Right forelimb (tissue), 1 donor: Measurements from ENCODE around the gene LGMN.
"Not testable (repeated sequence)": the region's sequence is repeated elsewhere in the genome, so short reads cannot be mapped to it uniquely, and the experiment has no call there.

Experiments used
- DNase-seq: peaks from one replicate; pipeline ENCODE4 v3.0.0-alpha.2; 2018

The LGMN gene

GRCh38 chr14:92724516-92725340 is 23.7 kb downstream of the LGMN start:
- no peak for DNase-seq

- no peak for DNase-seq
These were observed 28.5 kb downstream of the LGMN start for GRCh38 chr14:92719890-92720323.

- DNase-seq, result no peak
These were observed 29.0 kb downstream of the LGMN start for GRCh38 chr14:92719421-92719820.

DNA sequence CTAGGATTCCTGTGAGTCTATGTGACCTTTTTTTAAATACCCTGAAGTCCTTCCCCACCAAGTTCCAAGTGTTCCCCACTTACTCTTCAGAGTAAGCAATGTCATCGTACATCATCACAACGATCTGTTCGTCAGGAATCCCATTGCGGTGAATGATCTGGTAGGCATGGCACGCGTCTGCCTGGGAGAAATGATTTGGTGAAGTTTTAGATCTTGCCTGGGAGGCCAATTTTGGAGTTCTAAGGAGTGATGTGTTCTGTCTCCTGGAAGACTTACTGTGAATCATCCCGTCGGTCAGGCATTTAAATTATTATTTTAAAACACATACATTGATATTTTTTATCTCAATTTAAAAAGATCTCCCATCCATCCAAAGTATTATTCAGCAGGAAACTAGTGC is 29.8 kb downstream of the LGMN start:
- DNase-seq, result no peak

GRCh38 chr14:92717571-92718042 is 30.8 kb downstream of the LGMN start:
- no peak for DNase-seq

DNA sequence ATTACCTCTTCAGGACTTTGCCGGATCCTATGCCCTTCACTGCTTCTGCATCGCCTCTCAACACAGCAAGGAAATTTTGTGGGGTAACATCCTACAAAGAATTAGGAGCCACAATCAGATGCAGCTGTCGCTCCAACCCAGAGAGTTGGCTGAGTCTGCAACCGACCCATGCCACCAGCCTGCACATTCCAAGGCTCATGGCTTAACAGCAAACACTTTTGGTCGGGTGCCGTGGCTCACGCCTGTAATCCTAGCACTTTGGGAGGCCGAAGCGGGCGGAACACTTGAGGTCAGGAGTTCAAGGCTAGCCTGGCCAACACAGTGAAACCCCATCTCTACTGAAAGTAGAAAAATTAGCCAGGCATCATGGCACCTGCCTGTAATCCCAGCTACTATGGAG is 32.3 kb downstream of the LGMN start:
- no peak for DNase-seq

DNA sequence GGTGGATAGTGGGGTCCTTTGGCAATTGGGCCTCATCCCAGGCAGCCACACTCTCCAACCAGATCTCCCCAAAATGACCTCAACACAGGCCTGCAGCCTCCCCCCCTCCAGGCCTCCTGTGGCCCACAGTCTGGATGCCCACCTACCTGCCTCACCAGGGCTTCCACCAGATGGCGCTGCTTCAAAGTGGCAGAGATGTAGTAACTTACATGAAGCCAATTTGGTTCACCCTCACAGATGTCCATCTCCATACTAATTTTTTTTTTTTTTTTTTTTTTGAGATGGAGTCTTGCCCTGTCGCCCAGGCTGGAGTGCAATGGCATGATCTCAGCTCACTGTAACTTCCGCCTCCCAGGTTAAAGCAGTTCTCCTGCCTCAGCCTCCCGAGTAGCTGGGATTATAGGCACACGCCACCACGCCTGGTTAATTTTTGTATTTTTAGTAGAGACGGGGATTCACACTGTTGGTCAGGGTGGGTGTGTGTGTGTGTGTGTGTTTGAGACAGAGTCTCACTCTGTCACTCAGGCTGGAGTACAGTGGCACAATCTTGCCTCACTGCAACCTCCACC is 33.6 kb downstream of the LGMN start:
- not testable (repeated sequence) for DNase-seq

GRCh38 chr14:92712654-92713051 is 35.8 kb downstream of the LGMN start:
- DNase-seq, result no peak

DNA sequence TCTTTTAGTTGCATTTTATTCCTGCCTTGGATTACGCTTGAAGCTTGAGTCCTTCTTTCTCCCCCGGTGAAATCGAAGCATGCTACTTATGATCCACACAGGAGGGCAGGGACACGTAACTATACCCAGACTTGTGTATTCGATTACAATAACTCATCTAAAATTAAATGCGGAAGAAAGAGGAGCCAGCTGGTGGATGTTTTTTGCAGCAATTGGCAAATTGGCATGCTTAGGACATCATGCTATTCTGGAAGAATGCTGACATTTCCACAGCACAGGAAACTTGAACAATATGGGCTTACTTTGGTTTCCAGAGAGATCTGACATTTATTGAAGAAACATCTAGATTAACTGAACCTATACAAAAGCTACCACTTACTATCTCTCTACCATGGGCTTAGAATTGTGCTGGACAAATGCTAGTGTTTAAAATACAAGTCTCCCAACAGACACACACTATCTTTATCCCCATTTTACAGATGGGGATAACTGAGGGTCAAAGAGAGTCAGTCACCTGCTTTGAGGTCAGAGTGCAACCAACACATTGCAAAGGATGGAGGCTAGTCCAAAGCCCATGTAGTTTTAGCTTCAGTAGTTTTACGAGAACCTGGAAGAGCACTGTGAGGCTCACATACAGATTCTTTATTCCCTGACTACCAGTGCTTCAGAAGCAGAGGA is 36.3 kb downstream of the LGMN start:
- no peak for DNase-seq

- no peak for DNase-seq
These were observed 38.5 kb downstream of the LGMN start for GRCh38 chr14:92710001-92710341.

DNA sequence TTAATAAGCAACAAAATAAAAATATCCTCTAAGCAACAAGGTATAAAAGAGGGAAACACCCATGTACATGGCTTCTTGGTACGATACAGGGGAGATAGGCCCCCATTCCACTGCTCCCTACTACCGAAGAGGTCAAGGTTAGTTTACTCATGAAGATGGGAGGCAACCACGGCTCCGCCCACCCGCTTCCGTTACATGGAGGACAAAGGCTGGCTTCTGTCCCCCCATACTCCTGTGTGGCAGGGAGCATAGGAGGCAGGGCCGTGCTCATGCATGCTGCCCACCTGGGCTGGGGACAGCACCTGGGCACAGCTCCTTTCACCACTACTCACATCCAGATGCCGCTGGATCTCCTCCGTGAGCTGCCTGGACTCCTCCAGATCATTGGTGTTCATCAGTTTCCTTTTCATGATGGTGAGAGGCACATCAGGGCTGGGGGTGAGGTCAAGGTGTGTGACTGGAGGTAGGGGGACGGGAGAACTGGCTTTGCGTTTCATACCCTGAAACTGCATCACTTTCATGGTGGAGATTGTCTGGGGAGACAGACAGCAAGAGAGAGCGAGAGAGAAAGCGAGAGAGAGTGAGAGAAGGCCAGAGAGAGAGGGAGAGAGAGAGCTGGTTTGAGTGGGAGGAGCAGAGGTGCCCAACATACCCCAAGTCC is 39.0 kb downstream of the LGMN start:
- no peak for DNase-seq

DNA sequence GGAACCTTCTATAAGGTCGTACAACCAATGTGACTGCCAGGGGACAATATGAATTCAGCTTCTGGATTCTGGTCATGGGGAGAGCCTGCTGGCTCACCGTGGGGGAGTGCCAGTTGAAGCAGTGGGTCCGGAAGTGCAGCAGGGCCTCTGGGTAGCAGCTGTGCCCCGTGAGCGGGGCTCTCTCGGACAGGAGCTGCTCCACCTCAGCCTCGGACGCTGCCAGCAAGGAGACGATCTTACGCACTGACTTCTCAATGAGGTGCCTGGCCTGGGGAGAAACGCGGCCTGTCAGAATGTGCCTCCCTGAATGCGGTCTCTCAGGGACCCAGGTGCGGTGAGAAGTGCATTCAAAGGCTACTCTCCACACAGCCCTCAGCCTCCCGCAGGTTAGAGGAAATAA is 42.0 kb downstream of the LGMN start:
- DNase-seq, result peak; percentile 10

- peak; percentile 34 for DNase-seq
These were observed 43.6 kb downstream of the LGMN start for GRCh38 chr14:92704821-92705220.

DNA sequence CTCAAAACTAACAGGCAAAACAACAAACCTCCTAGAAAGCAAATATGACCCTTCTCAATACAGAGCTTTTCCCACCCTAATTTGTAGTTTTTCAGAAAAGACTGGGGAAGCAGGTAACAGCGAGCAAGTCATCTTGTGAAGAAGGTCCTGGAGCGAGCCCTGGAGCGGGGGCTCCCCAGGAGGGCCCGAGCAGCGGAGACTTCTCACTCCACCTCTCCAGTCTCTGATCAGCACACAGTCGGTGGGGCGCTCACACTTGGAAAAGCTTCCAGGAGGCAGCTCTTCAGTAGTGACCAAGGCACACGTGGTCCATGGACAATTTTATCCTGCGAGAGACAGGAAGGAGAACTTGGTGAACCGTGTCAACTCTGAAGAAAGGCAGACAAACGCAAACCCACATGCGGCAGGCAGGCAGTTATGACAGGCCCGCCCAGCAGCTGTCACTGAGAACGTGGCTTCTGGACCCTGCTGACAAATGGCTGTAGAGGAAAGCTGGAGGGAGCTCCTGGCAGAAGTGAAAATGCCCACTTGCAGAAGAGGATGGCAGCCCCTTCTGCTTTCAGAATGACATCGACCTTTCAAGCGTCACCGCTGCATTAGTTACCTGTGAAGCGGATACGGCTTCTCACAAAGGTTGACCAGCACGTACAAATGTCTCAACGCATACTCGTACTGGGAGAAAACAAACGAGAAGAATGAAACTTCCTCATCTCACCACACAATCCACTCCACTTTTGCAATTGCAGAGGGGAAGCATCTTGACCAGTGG is 44.2 kb downstream of the LGMN start:
- DNase-seq, result peak; percentile 48

DNA sequence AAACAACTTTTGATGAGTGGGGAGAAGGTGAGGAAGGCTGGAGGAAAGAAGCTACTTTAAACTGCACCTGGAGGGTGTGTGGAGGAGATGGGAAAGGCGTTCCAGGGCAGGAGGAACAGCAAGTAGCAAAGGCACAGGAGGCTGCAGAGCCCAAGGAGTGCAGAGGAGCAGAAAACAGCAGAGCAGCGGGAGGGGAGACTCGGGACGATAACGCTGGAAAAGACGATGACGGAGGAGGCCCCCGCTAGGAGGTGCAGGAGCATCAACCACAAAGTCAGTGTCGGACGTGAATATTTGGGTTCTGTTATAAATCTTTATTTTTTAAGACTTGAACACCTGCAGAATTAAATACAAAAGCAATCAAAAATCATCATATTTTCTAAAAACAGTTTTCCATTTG is 44.9 kb downstream of the LGMN start:
- DNase-seq, result peak; percentile 7

- peak; percentile 33 for DNase-seq
These were observed 45.9 kb downstream of the LGMN start for GRCh38 chr14:92702441-92702918.

GRCh38 chr14:92701826-92702225 is 46.6 kb downstream of the LGMN start:
- DNase-seq, result peak; percentile 13

DNA sequence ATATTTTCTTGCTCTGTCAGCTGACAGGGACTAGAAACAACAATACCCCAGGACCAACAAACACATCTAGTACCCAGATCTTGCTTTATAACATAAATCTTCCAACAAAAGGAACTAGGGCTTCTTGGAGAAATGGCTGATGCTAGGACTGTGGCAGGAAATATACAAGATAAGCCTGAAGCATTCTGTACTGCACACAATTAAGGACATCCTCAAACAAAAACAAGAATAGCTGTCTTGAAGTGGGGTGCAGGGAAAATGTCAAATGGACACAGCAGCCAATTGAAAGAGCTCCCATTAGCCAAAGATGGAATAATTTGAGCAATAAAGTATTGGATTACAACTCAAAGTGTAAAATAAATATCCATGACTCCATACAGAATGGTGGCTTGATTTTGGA is 50.0 kb downstream of the LGMN start:
- no peak for DNase-seq

- DNase-seq, result no peak
These were observed 52.1 kb downstream of the LGMN start for GRCh38 chr14:92696366-92696765.

DNA sequence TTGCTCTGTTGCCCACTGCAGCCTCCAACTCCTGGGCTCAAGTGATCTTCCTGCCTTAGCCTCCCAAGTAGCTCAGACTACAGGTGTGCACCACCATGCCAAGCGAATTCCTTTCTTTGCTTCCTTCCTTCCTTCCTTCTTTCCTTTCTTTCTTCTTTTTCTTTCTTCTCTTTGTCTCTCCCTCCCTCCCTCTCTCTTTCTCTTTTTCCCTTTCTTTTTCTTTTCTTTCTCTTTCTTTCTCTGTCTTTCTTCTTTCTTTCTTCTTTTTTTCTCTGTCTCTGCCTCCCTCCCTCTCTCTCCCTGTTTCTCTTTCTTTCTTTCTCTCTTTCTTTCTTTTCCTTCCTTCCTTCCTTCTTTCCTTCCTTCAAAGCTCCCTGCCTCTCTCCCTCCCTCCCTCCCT is 52.9 kb downstream of the LGMN start:
- DNase-seq, result no peak

GRCh38 chr14:92694807-92695206 is 53.6 kb downstream of the LGMN start:
- DNase-seq, result no peak

- peak; percentile 70 for DNase-seq
These were observed 54.2 kb downstream of the LGMN start for GRCh38 chr14:92693998-92694795.
